H1 (cell line): ENCODE measurements around the gene PBX2. TPM values are rescaled to one million over a fixed set of nuclear protein-coding genes. Genes with fewer than 3 reads are reported as not detected.

Source experiments
- CTCF ChIA-PET: fragments of 300-600 bp; sonication (Branson Sonifier 250); formaldehyde crosslinking; loops from one replicate; lab custom pipeline; 2021; ENCODE audit not compliant: partially characterized antibody; lab: Charles Lee
- POLR2A ChIA-PET: fragments of 300-600 bp; sonication (Branson Sonifier 250); formaldehyde crosslinking; loops from one replicate; lab custom pipeline; 2021; ENCODE audit warnings: inconsistent platforms; ENCODE audit not compliant: partially characterized antibody; lab: Charles Lee
- DNase-seq, 2 experiments: peaks; one replicate each; pipeline versions ENCODE4 v3.0.0 to v3.0.0-alpha.2; 2010 to 2022; ENCODE audit warnings: low spot score in 2 of 2, low read depth in 1 of 2, mixed read lengths in 1 of 2
- FAIRE-seq: peaks from 2 replicates; lab custom pipeline; 2011; peaks lifted over from hg19 to GRCh38; lab: Jason Lieb, UNC
- H2AFZ ChIP-seq: 2 replicates; pipeline ENCODE4 v1.8.1; 2012; ENCODE audit warnings: low read length, inconsistent platforms
- H2AK5ac ChIP-seq: 2 replicates; pipeline ENCODE4 v1.6.1; 2013; ENCODE audit warnings: low read depth, low read length
- H2BK120ac ChIP-seq: replicated peaks from 2 replicates; pipeline ENCODE3; 2013; ENCODE audit warnings: low read depth, low read length, inconsistent platforms
- H2BK12ac ChIP-seq: 2 replicates; pipeline ENCODE4 v1.6.1; 2013; ENCODE audit warnings: low read depth, low read length
- H2BK15ac ChIP-seq: 2 replicates; pipeline ENCODE4 v1.6.1; 2013; ENCODE audit warnings: low read length
- H2BK20ac ChIP-seq: 2 replicates; pipeline ENCODE4 v1.6.1; 2013; ENCODE audit warnings: low read length
- H2BK5ac ChIP-seq: 2 replicates; pipeline ENCODE4 v1.6.1; 2013; ENCODE audit warnings: low read depth, low read length
- H3K14ac ChIP-seq: 2 replicates; pipeline ENCODE4 v1.6.1; 2013; ENCODE audit warnings: inconsistent platforms; ENCODE audit not compliant: insufficient read length
- H3K18ac ChIP-seq: 2 replicates; pipeline ENCODE4 v1.6.1; 2013; ENCODE audit warnings: low read length; ENCODE audit errors: extremely low read depth
- H3K23ac ChIP-seq: 2 replicates; pipeline ENCODE4 v1.6.1; 2013; ENCODE audit warnings: inconsistent platforms; ENCODE audit not compliant: insufficient read length
- H3K23me2 ChIP-seq: 2 replicates; pipeline ENCODE4 v1.6.1; 2013; ENCODE audit warnings: low read depth, low read length
- H3K27ac ChIP-seq: 2 replicates; pipeline ENCODE4 v1.6.1; 2011; ENCODE audit warnings: low read depth, low read length, inconsistent platforms
- H3K27me3 ChIP-seq, 4 experiments: replicated peaks in 1 of 4; 1 replicate in 1 of 4; 2 replicates in 3 of 4; pipeline versions ENCODE4 v1.6.1 to v1.8.1; 2011 to 2013; ENCODE audit warnings: low read length in 3 of 4, mild to moderate bottlenecking in 3 of 4, inconsistent platforms in 2 of 4, mixed read lengths in 2 of 4, moderate library complexity in 1 of 4; ENCODE audit not compliant: control insufficient read depth in 3 of 4, insufficient read depth in 3 of 4; ENCODE audit errors: extremely low read depth in 1 of 4
- H3K36me3 ChIP-seq, 4 experiments: 2 replicates each; pipeline versions ENCODE4 v1.6.1 to v1.8.1; 2011 to 2013; ENCODE audit warnings: mild to moderate bottlenecking in 4 of 4, low read length in 3 of 4, moderate library complexity in 2 of 4, control low read depth in 1 of 4, inconsistent platforms in 1 of 4; ENCODE audit not compliant: insufficient read depth in 4 of 4, control insufficient read depth in 2 of 4
- H3K4ac ChIP-seq: replicated peaks from 2 replicates; pipeline ENCODE3; 2013; ENCODE audit warnings: low read length, low read depth, mixed read lengths, inconsistent platforms; ENCODE audit not compliant: insufficient read length
- H3K4me1 ChIP-seq, 4 experiments: replicated peaks in 1 of 4; 1 replicate in 1 of 4; 2 replicates in 3 of 4; pipeline versions ENCODE4 v1.6.1 to v1.8.1; 2011 to 2013; ENCODE audit warnings: low read length in 3 of 4, inconsistent platforms in 2 of 4, mixed read lengths in 1 of 4; ENCODE audit not compliant: insufficient read depth in 4 of 4, control insufficient read depth in 3 of 4
- H3K4me2 ChIP-seq, 2 experiments: 2 replicates each; pipeline versions ENCODE4 v1.6.1 to v1.8.1; 2011 to 2013; ENCODE audit warnings: low read depth in 2 of 2, low read length in 2 of 2, control low read depth in 1 of 2, inconsistent platforms in 1 of 2, mild to moderate bottlenecking in 1 of 2; ENCODE audit not compliant: insufficient read depth in 1 of 2
- H3K4me3 ChIP-seq, 4 experiments: fragments of 200-600, 300-600 bp in 1 of 4; sonication (generic), shearing (Covaris generic), sonication (Bioruptor Twin) in 1 of 4; 2 replicates each; pipeline versions ENCODE4 v1.5.1 to v1.8.1; 2011 to 2016; ENCODE audit warnings: low read length in 4 of 4, low read depth in 3 of 4, control low read depth in 2 of 4, inconsistent platforms in 2 of 4, mild to moderate bottlenecking in 2 of 4, mixed read lengths in 1 of 4, moderate library complexity in 1 of 4; ENCODE audit not compliant: insufficient read depth in 2 of 4; ENCODE audit errors: extremely low read depth in 1 of 4
- H3K56ac ChIP-seq: replicated peaks from 2 replicates; pipeline ENCODE3; 2013; ENCODE audit warnings: low read depth, mild to moderate bottlenecking, mixed read lengths, low read length, inconsistent platforms; ENCODE audit not compliant: insufficient read length
- H3K79me1 ChIP-seq: 2 replicates; pipeline ENCODE4 v1.6.1; 2013; ENCODE audit warnings: low read depth, low read length, control low read depth
- H3K79me2 ChIP-seq, 2 experiments: 2 replicates each; pipeline versions ENCODE4 v1.6.1 to v1.8.1; 2012 to 2013; ENCODE audit warnings: low read length in 2 of 2, mild to moderate bottlenecking in 2 of 2, inconsistent platforms in 1 of 2; ENCODE audit not compliant: insufficient read depth in 2 of 2, control insufficient read depth in 1 of 2
- H3K9ac ChIP-seq, 4 experiments: replicated peaks in 1 of 4; 1 replicate in 1 of 4; 2 replicates in 3 of 4; pipeline versions ENCODE4 v1.6.1 to v1.8.1; 2011 to 2013; ENCODE audit warnings: low read depth in 3 of 4, low read length in 3 of 4, control low read depth in 2 of 4, mild to moderate bottlenecking in 2 of 4, moderate library complexity in 2 of 4, inconsistent platforms in 1 of 4; ENCODE audit errors: extremely low read depth in 1 of 4
- H3K9me3 ChIP-seq, 2 experiments: 2 replicates each; pipeline versions ENCODE4 v1.6.1 to v1.8.1; 2012 to 2013; ENCODE audit warnings: mild to moderate bottlenecking in 2 of 2, moderate library complexity in 2 of 2, control low read depth in 1 of 2, inconsistent platforms in 1 of 2, low read depth in 1 of 2, low read length in 1 of 2, mixed read lengths in 1 of 2; ENCODE audit not compliant: insufficient read depth in 2 of 2
- H4K20me1 ChIP-seq, 2 experiments: replicated peaks in 1 of 2; 2 replicates each; pipeline versions ENCODE3 to v1.8.1; 2011 to 2013; ENCODE audit warnings: inconsistent platforms in 2 of 2, low read length in 2 of 2, mild to moderate bottlenecking in 1 of 2; ENCODE audit not compliant: insufficient read depth in 2 of 2, control insufficient read depth in 1 of 2
- H4K5ac ChIP-seq: 2 replicates; pipeline ENCODE4 v1.6.1; 2013; ENCODE audit warnings: low read length, low read depth, mixed read lengths, inconsistent platforms; ENCODE audit not compliant: insufficient read length
- H4K8ac ChIP-seq: 2 replicates; pipeline ENCODE4 v1.8.0; 2013; ENCODE audit warnings: mild to moderate bottlenecking, moderate library complexity, low read length, inconsistent platforms; ENCODE audit not compliant: insufficient read depth; ENCODE audit errors: extremely low read depth
- H4K91ac ChIP-seq: replicated peaks from 2 replicates; pipeline ENCODE3; 2013; ENCODE audit warnings: low read length, mixed read lengths, inconsistent platforms; ENCODE audit not compliant: insufficient read length
- BCL11A ChIP-seq, 2 experiments: IDR thresholded peaks; one replicate each; pipeline ENCODE4 v1.6.1; 2011; ENCODE audit warnings: low read depth in 2 of 2, low read length in 2 of 2, mild to moderate bottlenecking in 2 of 2
- CTBP2 ChIP-seq: IDR thresholded peaks from 2 replicates; pipeline ENCODE4 v1.7.0; 2011; ENCODE audit warnings: borderline replicate concordance, mild to moderate bottlenecking, moderate library complexity, mixed read lengths, low read length; ENCODE audit not compliant: insufficient read depth, insufficient read length
- SIN3A ChIP-seq, 2 experiments: IDR thresholded peaks in 1 of 2; conservative IDR thresholded peaks in 1 of 2; 2 replicates each; pipeline ENCODE4 v1.6.1; 2011 to 2012; ENCODE audit warnings: low read length in 2 of 2, improper control_type of control experiment in 1 of 2, low read depth in 1 of 2, mild to moderate bottlenecking in 1 of 2
- SRF ChIP-seq: IDR thresholded peaks from 2 replicates; pipeline ENCODE4 v1.6.1; 2011; ENCODE audit warnings: mild to moderate bottlenecking, low read depth, low read length, moderate library complexity
- TAF7 ChIP-seq: optimal IDR thresholded peaks from 2 replicates; pipeline ENCODE3; 2011; ENCODE audit warnings: low read depth, mild to moderate bottlenecking, inconsistent platforms, low read length, moderate library complexity, borderline replicate concordance
- whole genome bisulfite sequencing, 2 experiments: shearing (Covaris generic) in 1 of 2; methylation state at CpG; one replicate each; pipeline versions ENCODE4 v1.1.6 to v1.1.7; 2013 to 2015; ENCODE audit warnings: low lambda C conversion rate in 2 of 2, mixed read lengths in 2 of 2, inconsistent platforms in 1 of 2, low coverage in 1 of 2, missing lambda C conversion rate in 1 of 2; ENCODE audit not compliant: insufficient replicate concordance in 2 of 2, insufficient coverage in 1 of 2, insufficient read length in 1 of 2; ENCODE audit errors: extremely low coverage in 1 of 2, missing lambda C conversion rate in 1 of 2; 5-methylcytosine and 5-hydroxymethylcytosine counted together
- polyA plus RNA-seq, 7 experiments: library from polyadenylated mRNA; depleted of rRNA in 3 of 7; stranded (reverse) in 5 of 7; unstranded in 2 of 7; fragments of >200 nt in 5 of 7; fragments of 200-250 nt in 2 of 7; gene quantifications; 1 replicate in 5 of 7; 2 replicates in 1 of 7; 4 replicates in 1 of 7; pipeline versions ENCODE4 v1.2.1 to v1.2.3, GENCODE V29; 2011 to 2013; ENCODE audit warnings: missing spikeins in 2 of 7, mixed read lengths in 2 of 7
- total RNA-seq: library from RNA; stranded (reverse); fragmentation: NEBNext Ultra II Directional; extraction: Animal tissue kit (Norgen Biotek cat#: 25700); gene quantifications from 2 replicates; pipeline ENCODE4 v1.2.1, GENCODE V29; 2021
- TF ChIP-seq, protein P1 (sequence below), 3 experiments: IDR thresholded peaks; 1 replicate in 2 of 3; 2 replicates in 1 of 3; pipeline versions ENCODE4 v1.5.1 to v1.6.1; 2011; ENCODE audit warnings: low read length in 3 of 3, mild to moderate bottlenecking in 3 of 3, inconsistent platforms in 2 of 3, low read depth in 1 of 3, moderate library complexity in 1 of 3; ENCODE audit not compliant: insufficient read depth in 1 of 3; ENCODE audit errors: control extremely low read depth in 1 of 3

Gene PBX2
- total and polyA plus RNA-seq, 2 of the 8 experiments (the other 6 are each of a cell fraction or from before 2014, with no cell fraction given) = 102 to 130 TPM

GRCh38 chr6:32153564-32154513, 36.2 kb downstream of the PBX2 start, which contains the start of gene PPT2:
Gene PPT2 (plus strand): TSS chr6:32154141. CDS start chr6:32154595, 454 bp downstream.
- Histone ChIP-seq H3K9me3 (no peaks in the 10 kb centered on the region), H4K8ac (peak within 1 kb of the TSS; percentile 87; the same call in 1 of the 2 replicates), H4K5ac (no peak within 1 kb of the TSS), H3K9ac (peak within 1 kb of the TSS; percentile 65 to 80 (median 73)), H3K4ac (peak within 1 kb of the TSS; percentile 24), H3K23ac (no peak within 1 kb of the TSS), H3K4me2 (peak within 1 kb of the TSS; percentile 92 to 94), H2BK15ac (0 out of 2 replicates have a peak within 1 kb of the TSS, but pooled peaks have one; percentile 10), H2BK20ac (no peak within 1 kb of the TSS), H3K27me3 (peaks cover 4 to 40% (median 37%) of the 10 kb centered on the region in 4 experiments), H2AFZ (peak within 1 kb of the TSS; percentile 54), H4K91ac (peak within 1 kb of the TSS; percentile 58), H3K27ac (peak within 1 kb of the TSS; percentile 70), H3K79me1 (0 out of 2 replicates have a peak, but pooled peaks cover 3% of the 10 kb centered on the region), H2BK12ac (peak within 1 kb of the TSS; percentile 71; the same call in 1 of the 2 replicates), H2AK5ac (0 out of 2 replicates have a peak within 1 kb of the TSS, but pooled peaks have one; percentile 43), H3K14ac (no peak within 1 kb of the TSS), H4K20me1 (no peaks in the 10 kb centered on the region), H3K18ac (peak within 1 kb of the TSS; percentile 93), H3K79me2 (peaks cover 0 to 5% of the 10 kb centered on the region in 2 experiments; a peak in 1 of 4 replicates), H2BK120ac (peak within 1 kb of the TSS; percentile 77), H3K4me1 (peaks cover 10 to 28% (median 16%) of the 10 kb centered on the region in 4 experiments), H3K4me3 (peak within 1 kb of the TSS; percentile 77 to 98 (median 92)), H2BK5ac (peak within 1 kb of the TSS; percentile 87; the same call in 1 of the 2 replicates), H3K23me2 (peaks cover 25% of the 10 kb centered on the region), H3K56ac (no peak within 1 kb of the TSS), H3K36me3 (peaks cover 4 to 14% (median 10%) of the 10 kb centered on the region in 4 experiments; a peak in 6 of 8 replicates)
- peak; percentile 74 to 88 for DNase-seq
- no peak for FAIRE-seq
- POLR2A ChIA-PET = interaction anchor here (0.8 to 4.7 kb wide), 16 partner anchors 8 to 104 kb away, joined by 3 to 30 read pairs (median 4); partner anchors contain the start of genes AGPAT1, ATF6B, EGFL8 and FKBPL
- 2% methylated on average over 38 of the region's 52 CpGs; no CpG with 5 or more reads in 1 of the 2 experiments for WGBS, 2 experiments
- CTCF ChIA-PET = interaction anchor here (1.0 to 3.3 kb wide), 11 partner anchors 10 to 42 kb away, joined by 3 to 19 read pairs (median 6); partner anchors contain the start of genes ATF6B, EGFL8 and FKBPL
- TF ChIP-seq BCL11A (IDR thresholded peaks at IDR 0.05; ENCODE audit: low read depth in 2 of 2, low read length in 2 of 2) = no peak
- TF ChIP-seq, protein P1, sequence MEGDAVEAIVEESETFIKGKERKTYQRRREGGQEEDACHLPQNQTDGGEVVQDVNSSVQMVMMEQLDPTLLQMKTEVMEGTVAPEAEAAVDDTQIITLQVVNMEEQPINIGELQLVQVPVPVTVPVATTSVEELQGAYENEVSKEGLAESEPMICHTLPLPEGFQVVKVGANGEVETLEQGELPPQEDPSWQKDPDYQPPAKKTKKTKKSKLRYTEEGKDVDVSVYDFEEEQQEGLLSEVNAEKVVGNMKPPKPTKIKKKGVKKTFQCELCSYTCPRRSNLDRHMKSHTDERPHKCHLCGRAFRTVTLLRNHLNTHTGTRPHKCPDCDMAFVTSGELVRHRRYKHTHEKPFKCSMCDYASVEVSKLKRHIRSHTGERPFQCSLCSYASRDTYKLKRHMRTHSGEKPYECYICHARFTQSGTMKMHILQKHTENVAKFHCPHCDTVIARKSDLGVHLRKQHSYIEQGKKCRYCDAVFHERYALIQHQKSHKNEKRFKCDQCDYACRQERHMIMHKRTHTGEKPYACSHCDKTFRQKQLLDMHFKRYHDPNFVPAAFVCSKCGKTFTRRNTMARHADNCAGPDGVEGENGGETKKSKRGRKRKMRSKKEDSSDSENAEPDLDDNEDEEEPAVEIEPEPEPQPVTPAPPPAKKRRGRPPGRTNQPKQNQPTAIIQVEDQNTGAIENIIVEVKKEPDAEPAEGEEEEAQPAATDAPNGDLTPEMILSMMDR (IDR thresholded peaks at IDR 0.05; ENCODE audit: control extremely low read depth in 1 of 3, insufficient read depth in 1 of 3, low read depth in 1 of 3, low read length in 3 of 3) = peak in 2 of 3 experiments; percentile 13 to 24; a peak in 3 of 4 replicates
- TF ChIP-seq SIN3A (conservative IDR thresholded peaks at IDR 0.05 in 1 of 2, IDR thresholded peaks at IDR 0.05 in 1 of 2; ENCODE audit: low read depth in 1 of 2, low read length in 2 of 2) = peak; percentile 91 to 93
- TF ChIP-seq TAF7 = peak; percentile 71
- peak; percentile 79 for TF ChIP-seq SRF
- TF ChIP-seq CTBP2 = no peak
